ENCODE results near the gene SLC12A6.
"Not testable (repeated sequence)": the region's sequence is repeated elsewhere in the genome, so short reads cannot be mapped to it uniquely, and the experiment has no call there.

- TF ChIP-seq CTCF (conservative IDR thresholded peaks at IDR 0.05); ZFX (IDR thresholded peaks at IDR 0.05): not testable (repeated sequence)
Observed at GRCh38 chr15:34375541-34375940, 38.0 kb upstream of the SLC12A6 start.

Data from C4-2B (cell line).